NB4 (cell line): Measurements from ENCODE around the gene OR2V2.

Source experiments
- CTCF ChIP-seq: IDR thresholded peaks from one replicate; pipeline ENCODE4 v1.5.1; 2012; ENCODE audit warnings: low read depth, low read length
- POLR2A ChIP-seq: IDR thresholded peaks from 2 replicates; pipeline ENCODE4 v1.6.1; 2011; ENCODE audit warnings: mild to moderate bottlenecking; ENCODE audit not compliant: insufficient read length; ENCODE audit errors: extremely low read depth
- TF ChIP-seq, protein P1 (sequence below): IDR thresholded peaks from 2 replicates; pipeline ENCODE4 v1.6.1; 2011; ENCODE audit warnings: low read depth, low read length

- TF ChIP-seq POLR2A: no peak
- no peak for TF ChIP-seq CTCF
- TF ChIP-seq, protein P1, sequence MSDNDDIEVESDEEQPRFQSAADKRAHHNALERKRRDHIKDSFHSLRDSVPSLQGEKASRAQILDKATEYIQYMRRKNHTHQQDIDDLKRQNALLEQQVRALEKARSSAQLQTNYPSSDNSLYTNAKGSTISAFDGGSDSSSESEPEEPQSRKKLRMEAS: no peak
Observed at GRCh38 chr5:181186022-181186421, 38.6 kb downstream of the OR2V2 start.
